ENCODE results near the gene CTNNB1. TPM values are rescaled to one million over a fixed set of nuclear protein-coding genes. Genes with fewer than 3 reads are reported as not detected.
A peak's percentile ranks its signal among the peaks of the same experiment; 100 is the strongest.

The CTNNB1 gene
- total and polyA plus RNA-seq, 2 of the 13 experiments (the other 11 are each of a cell fraction or from before 2014, with no cell fraction given): 398 to 489 TPM

GRCh38 chr3:41198950-41199865 is at the start of gene CTNNB1 (continued):
- TF ChIP-seq ZNF468 (CRISPR knock-in tag; IDR thresholded peaks at IDR 0.05) (peak; percentile 73; the same call in 1 of the 2 replicates), ZHX1 (CRISPR knock-in tag; IDR thresholded peaks at IDR 0.05; ENCODE audit: low read depth) (peak; percentile 89), SNAPC5 (CRISPR knock-in tag; IDR thresholded peaks at IDR 0.05; ENCODE audit: borderline replicate concordance) (no peak), ZNF766 (CRISPR knock-in tag; IDR thresholded peaks at IDR 0.05; ENCODE audit: borderline replicate concordance) (peak; percentile 53; the same call in 1 of the 2 replicates), ZNF772 (CRISPR knock-in tag; IDR thresholded peaks at IDR 0.05) (peak; percentile 89), ZSCAN12 (CRISPR knock-in tag; IDR thresholded peaks at IDR 0.05) (0 out of 2 replicates have a peak, but pooled peaks have one; percentile 55), ETS1 (CRISPR knock-in tag; IDR thresholded peaks at IDR 0.05) (no peak), PCBP2 (optimal IDR thresholded peaks at IDR 0.05; ENCODE audit: low read depth, low read length, poor library complexity, severe bottlenecking) (no peak), ZNF749 (CRISPR knock-in tag; IDR thresholded peaks at IDR 0.05; ENCODE audit: borderline replicate concordance) (no peak), ZFX (CRISPR knock-in tag; IDR thresholded peaks at IDR 0.05; ENCODE audit: low read depth) (peak; percentile 91), TFE3 (CRISPR knock-in tag; IDR thresholded peaks at IDR 0.05) (peak; percentile 79), GTF2F1 (IDR thresholded peaks at IDR 0.05; ENCODE audit: low read length) (no peak), RERE (CRISPR knock-in tag; IDR thresholded peaks at IDR 0.05; ENCODE audit: low read depth) (no peak), ZNF280B (CRISPR knock-in tag; IDR thresholded peaks at IDR 0.05; ENCODE audit: borderline replicate concordance) (peak; percentile 81; the same call in 1 of the 2 replicates)

Data from HepG2 (cell line).